ENCODE measurements around the gene AGR2.

AGR2 gene

DNA sequence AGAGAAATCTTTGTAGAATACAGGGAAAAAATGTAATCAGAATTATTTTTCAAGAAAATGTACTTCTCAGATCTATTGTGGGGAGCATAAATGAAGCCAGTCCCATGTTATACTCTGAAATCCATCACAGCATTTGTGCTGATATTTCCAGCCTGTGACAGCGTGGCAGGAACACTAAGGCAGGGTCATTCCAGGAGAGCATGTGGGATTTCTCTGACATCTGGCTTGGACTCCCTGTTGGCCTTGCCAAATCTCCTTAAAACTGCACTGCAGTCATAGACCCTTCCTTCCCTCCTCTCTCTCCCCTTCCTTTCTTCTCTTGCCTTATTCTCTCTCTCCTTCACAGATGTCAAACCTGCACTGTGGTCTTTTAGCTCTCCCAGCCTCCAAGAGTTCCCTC is 57.7 kb downstream of the AGR2 start:
- Histone ChIP-seq H3K36me3 (ENCODE audit: control insufficient read depth, insufficient read depth, low read length) (no peaks in the 10 kb centered on the region), H3K4me3 (replicated peaks; ENCODE audit: low read depth, low read length) (no peak overlapping the region), H3K27me3 (replicated peaks; ENCODE audit: control insufficient read depth, insufficient read depth, low read length) (no peaks in the 10 kb centered on the region)
- no peak for DNase-seq (ENCODE audit: extremely low read depth, insufficient read length)
- TF ChIP-seq CTCF (IDR thresholded peaks at IDR 0.05; ENCODE audit: insufficient read depth, low read length, poor library complexity, severe bottlenecking): no peak

DNA sequence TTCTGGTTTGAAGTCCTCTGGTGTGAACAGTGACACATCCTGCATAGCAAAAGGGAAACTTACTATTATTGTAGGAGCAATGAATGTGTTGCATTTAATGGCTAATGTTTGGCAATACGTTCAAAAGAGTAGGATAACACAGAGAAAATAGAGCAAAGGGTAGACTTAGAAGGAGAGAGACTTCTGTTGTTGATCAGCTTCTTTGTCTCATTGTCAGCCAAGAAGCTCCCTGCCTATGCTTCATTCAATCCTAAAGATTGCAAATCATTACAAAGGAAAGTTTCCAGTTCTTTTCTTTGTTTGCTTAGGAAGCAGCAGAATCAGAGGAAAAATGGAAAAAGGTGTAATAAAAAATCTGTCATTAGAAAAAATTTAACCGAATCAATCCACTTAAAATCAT is 59.2 kb downstream of the AGR2 start:
- no peak overlapping the region for H3K4me3 ChIP-seq (replicated peaks; ENCODE audit: low read depth, low read length)
- no peak for TF ChIP-seq CTCF (IDR thresholded peaks at IDR 0.05; ENCODE audit: insufficient read depth, low read length, poor library complexity, severe bottlenecking)
- no peaks in the 10 kb centered on the region for H3K27me3 ChIP-seq (replicated peaks; ENCODE audit: control insufficient read depth, insufficient read depth, low read length)
- DNase-seq (ENCODE audit: extremely low read depth, insufficient read length): no peak
- no peaks in the 10 kb centered on the region for H3K36me3 ChIP-seq (ENCODE audit: control insufficient read depth, insufficient read depth, low read length)

DNA sequence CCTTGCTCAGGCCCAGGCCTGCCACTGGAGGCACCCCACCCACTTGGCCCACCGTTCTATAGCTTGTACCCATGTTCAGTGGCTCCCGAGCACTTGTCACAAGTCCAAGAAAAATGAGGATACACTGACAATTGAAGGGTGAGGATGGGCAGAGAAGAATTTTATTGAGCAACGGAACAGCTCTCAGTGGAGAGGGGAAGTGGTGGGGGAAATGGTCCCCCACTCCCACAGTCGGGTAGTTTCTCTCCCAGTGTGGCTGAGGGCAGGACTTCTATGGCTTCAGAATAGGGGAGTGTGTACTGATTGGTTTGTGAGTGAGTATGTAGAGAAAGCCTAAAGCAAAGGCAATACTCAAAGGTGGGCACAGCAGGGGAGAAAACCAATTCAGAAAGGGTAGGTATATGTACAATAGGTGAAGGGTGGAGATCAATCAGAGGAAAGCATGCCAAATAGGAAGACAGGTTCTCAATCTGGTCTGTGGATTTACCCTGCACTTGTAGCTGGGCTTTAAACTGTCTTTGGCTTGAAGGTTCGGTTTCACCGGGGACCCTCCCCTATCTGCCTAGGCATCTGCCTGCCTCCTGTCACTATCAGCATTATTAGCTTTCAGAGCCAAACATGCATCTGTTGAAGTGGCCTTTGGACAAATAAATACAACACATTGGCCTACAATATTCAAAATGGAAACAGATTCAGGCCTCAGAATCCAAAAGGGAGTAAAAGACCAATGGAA is 60.1 kb downstream of the AGR2 start:
- Histone ChIP-seq H3K36me3 (ENCODE audit: control insufficient read depth, insufficient read depth, low read length) (no peaks in the 10 kb centered on the region), H3K4me3 (replicated peaks; ENCODE audit: low read depth, low read length) (no peak overlapping the region), H3K27me3 (replicated peaks; ENCODE audit: control insufficient read depth, insufficient read depth, low read length) (no peaks in the 10 kb centered on the region)
- no peak for DNase-seq (ENCODE audit: extremely low read depth, insufficient read length)
- no peak for TF ChIP-seq CTCF (IDR thresholded peaks at IDR 0.05; ENCODE audit: insufficient read depth, low read length, poor library complexity, severe bottlenecking)

- TF ChIP-seq CTCF (IDR thresholded peaks at IDR 0.05; ENCODE audit: insufficient read depth, low read length, poor library complexity, severe bottlenecking): no peak
- no peak for DNase-seq (ENCODE audit: extremely low read depth, insufficient read length)
- Histone ChIP-seq H3K4me3 (replicated peaks; ENCODE audit: low read depth, low read length) (no peak overlapping the region), H3K27me3 (replicated peaks; ENCODE audit: control insufficient read depth, insufficient read depth, low read length) (no peaks in the 10 kb centered on the region), H3K36me3 (ENCODE audit: control insufficient read depth, insufficient read depth, low read length) (no peaks in the 10 kb centered on the region)
These were observed 61.6 kb downstream of the AGR2 start for GRCh38 chr7:16743236-16743635.

DNA sequence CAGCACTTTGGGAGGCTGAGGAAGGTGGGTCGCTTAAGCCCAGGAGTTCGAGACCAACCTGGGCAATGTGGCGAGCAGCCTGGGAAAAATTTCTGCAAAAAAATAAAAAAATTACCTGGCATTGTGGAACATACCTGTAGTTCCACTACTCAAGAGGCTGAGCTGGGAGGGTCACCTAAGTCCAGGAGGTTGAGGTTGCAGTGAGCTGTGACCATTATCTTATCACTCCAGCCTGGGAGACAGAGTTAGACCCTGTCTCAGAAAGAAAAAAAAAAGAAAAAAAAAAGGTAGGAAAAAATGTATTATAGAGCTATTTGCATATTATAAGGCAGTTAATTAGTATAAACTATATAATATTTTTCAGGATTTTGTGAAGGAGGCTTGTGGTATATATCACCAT is 62.3 kb downstream of the AGR2 start:
- Histone ChIP-seq H3K27me3 (replicated peaks; ENCODE audit: control insufficient read depth, insufficient read depth, low read length) (no peaks in the 10 kb centered on the region), H3K4me3 (replicated peaks; ENCODE audit: low read depth, low read length) (no peak overlapping the region), H3K36me3 (ENCODE audit: control insufficient read depth, insufficient read depth, low read length) (no peaks in the 10 kb centered on the region)
- TF ChIP-seq CTCF (IDR thresholded peaks at IDR 0.05; ENCODE audit: insufficient read depth, low read length, poor library complexity, severe bottlenecking): no peak
- no peak for DNase-seq (ENCODE audit: extremely low read depth, insufficient read length)
